MM.1S (cell line): ENCODE data around the gene GPI.

ENCODE experiments used
- CTCF ChIP-seq: fragments of 300-600 bp; sonication (generic); IDR thresholded peaks from 2 replicates; pipeline ENCODE4 v1.5.1; 2016; ENCODE audit warnings: antibody characterized with exemption, low read length, mixed read lengths
- EZH2 ChIP-seq: fragments of 300-600 bp; sonication (generic); optimal IDR thresholded peaks from 2 replicates; pipeline ENCODE3; 2017; ENCODE audit warnings: low read depth, mild to moderate bottlenecking, antibody characterized with exemption, low read length, mixed read lengths
- EZH2phosphoT487 ChIP-seq: fragments of 300-600 bp; sonication (generic); IDR thresholded peaks from 2 replicates; pipeline ENCODE4 v1.6.1; 2018; ENCODE audit warnings: antibody characterized with exemption, low read length

- TF ChIP-seq CTCF: no peak
- TF ChIP-seq EZH2: no peak
- no peak for TF ChIP-seq EZH2phosphoT487
Measured at GRCh38 chr19:34335914-34336313, 29.1 kb upstream of the GPI start.
